B cell (primary cell): Measurements from ENCODE around the gene SERPINB12. TPM values are rescaled to one million over a fixed set of nuclear protein-coding genes. Genes with fewer than 3 reads are reported as not detected.

Experiments
- ATAC-seq: fragments of 200-7000 bp; cut with Tn5 transposase; one replicate; pipeline ENCODE4 v1.10.0; 2021; ENCODE audit warnings: low read depth, mild to moderate bottlenecking, moderate number of reproducible peaks, moderate library complexity
- CTCF ChIA-PET: fragments of 350-600 bp; sonication (Branson Sonifier 250); formaldehyde crosslinking; loops from one replicate; lab custom pipeline; 2021; ENCODE audit warnings: antibody characterized with exemption, inconsistent platforms; lab: Charles Lee
- POLR2A ChIA-PET: fragments of 350-600 bp; sonication (Branson Sonifier 250); formaldehyde crosslinking; loops from one replicate; lab custom pipeline; 2021; ENCODE audit warnings: antibody characterized with exemption; lab: Charles Lee
- DNase-seq: peaks from one replicate; pipeline ENCODE4 v3.0.0; 2013
- H2AFZ ChIP-seq: 2 replicates; pipeline ENCODE4 v1.6.1; 2012; ENCODE audit warnings: mild to moderate bottlenecking, low read depth, low read length; ENCODE audit not compliant: insufficient read depth, poor library complexity, severe bottlenecking
- H3K27ac ChIP-seq, 2 donors: 1 replicate in 1 of 2; 2 replicates in 1 of 2; pipeline ENCODE4 v1.5.1; 2012 to 2013; ENCODE audit warnings: low read length in 2 of 2, mild to moderate bottlenecking in 2 of 2, moderate library complexity in 1 of 2
- H3K27me3 ChIP-seq, 4 experiments: fragments of 200-600 bp in 1 of 4; sonication (generic) in 1 of 4; replicated peaks in 1 of 4; 1 replicate in 2 of 4; 2 replicates in 2 of 4; pipeline versions ENCODE4 v1.6.1 to v1.7.0; 2013 to 2016; ENCODE audit warnings: low read length in 3 of 4, mild to moderate bottlenecking in 2 of 4, mixed read lengths in 1 of 4, moderate library complexity in 1 of 4; ENCODE audit not compliant: insufficient read depth in 4 of 4, control insufficient read depth in 3 of 4; ENCODE audit errors: control extremely low read depth in 1 of 4
- H3K36me3 ChIP-seq, 2 experiments: replicated peaks in 1 of 2; 1 replicate in 1 of 2; 2 replicates in 1 of 2; pipeline versions ENCODE4 v1.6.1 to v1.7.1; 2013; ENCODE audit warnings: low read length in 1 of 2; ENCODE audit not compliant: insufficient read depth in 2 of 2, control insufficient read depth in 1 of 2; ENCODE audit errors: control extremely low read depth in 1 of 2, extremely low read depth in 1 of 2
- H3K4me1 ChIP-seq, 2 donors: fragments of 200-600 bp in 1 of 2; sonication (generic) in 1 of 2; 1 replicate in 1 of 2; 2 replicates in 1 of 2; pipeline versions ENCODE4 v1.5.1 to v1.6.1; 2013 to 2017; ENCODE audit warnings: low read length in 2 of 2; ENCODE audit not compliant: control insufficient read depth in 2 of 2, insufficient read depth in 2 of 2
- H3K4me2 ChIP-seq: replicated peaks from 2 replicates; pipeline ENCODE3; 2012; ENCODE audit warnings: mild to moderate bottlenecking, low read depth, low read length; ENCODE audit not compliant: poor library complexity, severe bottlenecking
- H3K4me3 ChIP-seq, 5 experiments: fragments of 200-600 bp in 1 of 5; sonication (generic) in 1 of 5; 1 replicate in 3 of 5; 2 replicates in 2 of 5; pipeline versions ENCODE4 v1.5.1 to v1.7.0; 2011 to 2016; ENCODE audit warnings: low read length in 4 of 5, mild to moderate bottlenecking in 4 of 5, low read depth in 2 of 5, control low read depth in 1 of 5, moderate library complexity in 1 of 5; ENCODE audit not compliant: insufficient read depth in 1 of 5; ENCODE audit errors: control extremely low read depth in 1 of 5, extremely low read depth in 1 of 5
- H3K79me2 ChIP-seq: fragments of 200-600 bp; sonication (generic); one replicate; pipeline ENCODE4 v1.6.0; 2016; ENCODE audit warnings: low read length; ENCODE audit not compliant: control insufficient read depth, insufficient read depth
- H3K9ac ChIP-seq: fragments of 200-600 bp; sonication (generic); 2 replicates; pipeline ENCODE4 v1.6.1; 2017; ENCODE audit warnings: mild to moderate bottlenecking, low read length, moderate library complexity
- H3K9me3 ChIP-seq, 3 donors: one replicate each; pipeline versions ENCODE4 v1.6.1 to v1.7.1; 2013; ENCODE audit warnings: low read length in 2 of 3; ENCODE audit not compliant: control insufficient read depth in 2 of 3, insufficient read depth in 1 of 3; ENCODE audit errors: control extremely low read depth in 1 of 3
- H4K20me1 ChIP-seq: 2 replicates; pipeline ENCODE4 v1.6.0; 2012; ENCODE audit warnings: mild to moderate bottlenecking, low read length; ENCODE audit not compliant: insufficient read depth, control insufficient read depth, poor library complexity, severe bottlenecking
- H3K27ac Mint-ChIP-seq: one replicate; pipeline ENCODE4 v1.8.0; 2021; ENCODE audit warnings: mixed read lengths
- H3K27me3 Mint-ChIP-seq: one replicate; pipeline ENCODE4 v1.8.0; 2021; ENCODE audit warnings: mixed read lengths
- H3K4me1 Mint-ChIP-seq: one replicate; pipeline ENCODE4 v1.8.0; 2021; ENCODE audit warnings: mixed read lengths
- H3K4me3 Mint-ChIP-seq: one replicate; pipeline ENCODE4 v1.8.0; 2021; ENCODE audit warnings: mixed read lengths
- H3K9me3 Mint-ChIP-seq: one replicate; pipeline ENCODE4 v1.8.0; 2022; ENCODE audit warnings: mixed read lengths; ENCODE audit not compliant: insufficient read depth
- CTCF ChIP-seq: fragments of 200-600 bp; IDR thresholded peaks from one replicate; pipeline ENCODE4 v1.8.0; 2022; ENCODE audit warnings: antibody characterized with exemption, mild to moderate bottlenecking
- EZH2 ChIP-seq: IDR thresholded peaks from 2 replicates; pipeline ENCODE4 v1.6.1; 2012; ENCODE audit warnings: borderline replicate concordance, low read depth, mild to moderate bottlenecking, moderate library complexity, low read length; ENCODE audit not compliant: insufficient read depth, poor library complexity, severe bottlenecking
- WGBS: methylation state at CpG from one replicate; pipeline ENCODE4 v1.1.5; 2013; ENCODE audit warnings: missing lambda C conversion rate; ENCODE audit not compliant: insufficient coverage; 5-methylcytosine and 5-hydroxymethylcytosine counted together
- intact Hi-C: fragments of 100-400 bp; cut with micrococcal nuclease; formaldehyde crosslinking; loops from one replicate; pipeline ENCODE4 v1.10.0; 2022
- polyA plus RNA-seq: library from polyadenylated mRNA; depleted of rRNA; stranded (reverse); fragments of >200 nt; gene quantifications from 2 replicates; pipeline ENCODE4 v1.2.3, GENCODE V29; 2012
- total RNA-seq, 2 donors: library from RNA; stranded (reverse); fragments of 120-200 nt in 1 of 2; gene quantifications; 1 replicate in 1 of 2; 2 replicates in 1 of 2; pipeline versions ENCODE4 v1.2.3 to v1.2.4, GENCODE V29; 2013 to 2022

Gene SERPINB12
- total and polyA plus RNA-seq, 2 donors (not counting 1 experiment from before 2014, with no cell fraction given) = not detected

- H3K36me3 ChIP-seq = no peaks in the 10 kb centered on the region
- Mint-ChIP-seq H3K4me1 (no peaks in the 10 kb centered on the region), H3K27me3 (peaks cover 27% of the 10 kb centered on the region), H3K27ac (no peak overlapping the region), H3K9me3 (no peaks in the 10 kb centered on the region), H3K4me3 (no peak overlapping the region)
- no peaks in the 10 kb centered on the region for H3K79me2 ChIP-seq
- no peak overlapping the region for H3K9ac ChIP-seq
- no peaks in the 10 kb centered on the region for H3K4me1 ChIP-seq
- POLR2A ChIA-PET = no interaction called here
- CTCF ChIA-PET = interaction anchor here (1.3 to 1.6 kb wide), 3 partner anchors 8 to 16 kb away, joined by 3 to 8 read pairs (median 4); no protein-coding TSS in a partner anchor
- H3K27me3 ChIP-seq = no peaks in the 10 kb centered on the region
- no peak for TF ChIP-seq CTCF
- TF ChIP-seq EZH2 = no peak
- no peak overlapping the region for H3K4me2 ChIP-seq
- no peak overlapping the region for H3K4me3 ChIP-seq
- no peaks in the 10 kb centered on the region for H4K20me1 ChIP-seq
- DNase-seq = no peak
- intact Hi-C loops = no loop called here
- no peak overlapping the region for H2AFZ ChIP-seq
- H3K27ac ChIP-seq = no peak overlapping the region
- no peak for ATAC-seq
- H3K9me3 ChIP-seq = peaks cover 0 to 2% (median 0%) of the 10 kb centered on the region in 3 donors
Observed at GRCh38 chr18:63527251-63527650, 14.9 kb upstream of the SERPINB12 start.

GRCh38 chr18:63528863-63529492, 13.2 kb upstream of the SERPINB12 start:
- Histone ChIP-seq H3K4me2 (no peak overlapping the region), H4K20me1 (no peaks in the 10 kb centered on the region), H3K36me3 (no peaks in the 10 kb centered on the region), H3K4me3 (no peak overlapping the region), H3K9me3 (peaks cover 0 to 2% (median 0%) of the 10 kb centered on the region in 3 donors), H3K27ac (no peak overlapping the region), H3K4me1 (no peaks in the 10 kb centered on the region), H2AFZ (no peak overlapping the region), H3K9ac (no peak overlapping the region), H3K79me2 (no peaks in the 10 kb centered on the region), H3K27me3 (no peaks in the 10 kb centered on the region)
- H3K27me3 Mint-ChIP-seq = peaks cover 26% of the 10 kb centered on the region
- TF ChIP-seq EZH2 (no peak), CTCF (no peak)
- DNase-seq (no peak), ATAC-seq (no peak)
- ChIA-PET POLR2A (no interaction called here), CTCF (no interaction called here)
- no peaks in the 10 kb centered on the region for H3K9me3 Mint-ChIP-seq
- no peak overlapping the region for H3K4me3 Mint-ChIP-seq
- 98% methylated on average over 4 of the region's 5 CpGs for WGBS
- intact Hi-C loops = no loop called here
- H3K27ac Mint-ChIP-seq = no peak overlapping the region
- H3K4me1 Mint-ChIP-seq = no peaks in the 10 kb centered on the region
